Osteoblast (primary cell): ENCODE results near the gene OR5C1. TPM values are rescaled to one million over a fixed set of nuclear protein-coding genes. Genes with fewer than 3 reads are reported as not detected.

Experiments used
- DNase-seq: peaks from one replicate; pipeline ENCODE4 v3.0.0; 2011; ENCODE audit warnings: low spot score, mixed read lengths; ENCODE audit not compliant: insufficient read length; ENCODE audit errors: missing footprints
- H2AFZ ChIP-seq: 2 replicates; pipeline ENCODE4 v1.6.0; 2011; ENCODE audit warnings: mild to moderate bottlenecking, low read length
- H3K27ac ChIP-seq: 2 replicates; pipeline ENCODE4 v1.5.1; 2011; ENCODE audit warnings: mild to moderate bottlenecking, low read depth, low read length, moderate library complexity
- H3K27me3 ChIP-seq: 2 replicates; pipeline ENCODE4 v1.6.0; 2012; ENCODE audit warnings: mild to moderate bottlenecking, control low read depth, inconsistent platforms, low read length, moderate library complexity; ENCODE audit not compliant: insufficient read depth
- H3K36me3 ChIP-seq: 2 replicates; pipeline ENCODE4 v1.5.1; 2011; ENCODE audit warnings: mild to moderate bottlenecking, low read length, control low read depth, moderate library complexity; ENCODE audit not compliant: insufficient read depth
- H3K4me1 ChIP-seq: 2 replicates; pipeline ENCODE4 v1.5.1; 2011; ENCODE audit warnings: mild to moderate bottlenecking, low read length, control low read depth, moderate library complexity; ENCODE audit not compliant: insufficient read depth
- H3K4me2 ChIP-seq: 2 replicates; pipeline ENCODE4 v1.6.0; 2011; ENCODE audit warnings: mild to moderate bottlenecking, low read length; ENCODE audit not compliant: insufficient read depth
- H3K4me3 ChIP-seq: fragments of 200-600 bp; sonication (generic); 3 replicates; pipeline ENCODE4 v1.5.1; 2012; ENCODE audit warnings: mild to moderate bottlenecking, low read length, inconsistent platforms; ENCODE audit not compliant: insufficient read depth
- H3K79me2 ChIP-seq: 2 replicates; pipeline ENCODE4 v1.6.0; 2012; ENCODE audit warnings: mild to moderate bottlenecking, low read length, control low read depth, inconsistent platforms; ENCODE audit not compliant: insufficient read depth
- H3K9me3 ChIP-seq: 2 replicates; pipeline ENCODE4 v1.5.1; 2011; ENCODE audit warnings: low read depth, low read length, control low read depth
- H4K20me1 ChIP-seq: 2 replicates; pipeline ENCODE4 v1.6.0; 2012; ENCODE audit warnings: mild to moderate bottlenecking, low read length, control low read depth; ENCODE audit not compliant: insufficient read depth
- CTCF ChIP-seq: IDR thresholded peaks from 2 replicates; pipeline ENCODE4 v1.5.1; 2011; ENCODE audit warnings: mild to moderate bottlenecking, low read depth, low read length, moderate library complexity; ENCODE audit errors: extremely low read depth
- total RNA-seq: library from RNA; depleted of rRNA; stranded (reverse); fragments of >200 nt; gene quantifications from 2 replicates; pipeline ENCODE4 v1.2.3, GENCODE V29; 2012

Gene OR5C1
- total RNA-seq, 1 donor = not detected

GRCh38 chr9:122816163-122816867 lies 27.6 kb downstream of the OR5C1 start:
- no peak for TF ChIP-seq CTCF
- no peak overlapping the region for H2AFZ ChIP-seq
- peaks cover 6% of the 10 kb centered on the region for H3K4me1 ChIP-seq
- no peaks in the 10 kb centered on the region for H3K9me3 ChIP-seq
- no peak overlapping the region for H3K4me3 ChIP-seq
- H3K36me3 ChIP-seq = peaks cover 29% of the 10 kb centered on the region
- no peaks in the 10 kb centered on the region for H3K79me2 ChIP-seq
- peaks cover 4% of the 10 kb centered on the region for H4K20me1 ChIP-seq
- no peak overlapping the region for H3K27ac ChIP-seq
- no peaks in the 10 kb centered on the region for H3K27me3 ChIP-seq
- DNase-seq = no peak
- no peak overlapping the region for H3K4me2 ChIP-seq

DNA sequence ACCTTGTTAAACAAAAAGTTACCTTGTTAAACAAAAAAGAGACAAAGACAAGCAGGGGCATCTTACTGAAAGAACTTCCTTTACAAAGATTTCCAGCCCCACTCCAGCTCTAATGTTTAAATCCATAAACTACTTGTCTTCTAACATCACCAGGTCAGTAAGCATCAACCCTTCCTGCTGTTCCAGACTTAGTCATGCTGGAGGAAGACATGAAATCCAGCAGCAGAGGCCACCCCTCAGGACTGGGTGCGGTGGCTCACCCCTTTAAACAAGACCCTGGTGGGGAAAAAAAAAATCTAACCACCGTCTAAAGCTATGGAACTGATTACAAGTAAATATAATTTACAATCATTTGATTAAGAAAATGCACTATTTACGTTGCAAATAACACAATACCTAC lies 30.6 kb downstream of the OR5C1 start:
- Histone ChIP-seq H3K4me1 (peaks cover 6% of the 10 kb centered on the region), H2AFZ (no peak overlapping the region), H3K27ac (peak overlapping the region; percentile 48), H3K4me3 (no peak overlapping the region), H3K27me3 (no peaks in the 10 kb centered on the region), H4K20me1 (peaks cover 6% of the 10 kb centered on the region), H3K36me3 (peaks cover 45% of the 10 kb centered on the region), H3K79me2 (peaks cover 9% of the 10 kb centered on the region), H3K4me2 (no peak overlapping the region), H3K9me3 (no peaks in the 10 kb centered on the region)
- no peak for DNase-seq
- TF ChIP-seq CTCF = no peak

DNA sequence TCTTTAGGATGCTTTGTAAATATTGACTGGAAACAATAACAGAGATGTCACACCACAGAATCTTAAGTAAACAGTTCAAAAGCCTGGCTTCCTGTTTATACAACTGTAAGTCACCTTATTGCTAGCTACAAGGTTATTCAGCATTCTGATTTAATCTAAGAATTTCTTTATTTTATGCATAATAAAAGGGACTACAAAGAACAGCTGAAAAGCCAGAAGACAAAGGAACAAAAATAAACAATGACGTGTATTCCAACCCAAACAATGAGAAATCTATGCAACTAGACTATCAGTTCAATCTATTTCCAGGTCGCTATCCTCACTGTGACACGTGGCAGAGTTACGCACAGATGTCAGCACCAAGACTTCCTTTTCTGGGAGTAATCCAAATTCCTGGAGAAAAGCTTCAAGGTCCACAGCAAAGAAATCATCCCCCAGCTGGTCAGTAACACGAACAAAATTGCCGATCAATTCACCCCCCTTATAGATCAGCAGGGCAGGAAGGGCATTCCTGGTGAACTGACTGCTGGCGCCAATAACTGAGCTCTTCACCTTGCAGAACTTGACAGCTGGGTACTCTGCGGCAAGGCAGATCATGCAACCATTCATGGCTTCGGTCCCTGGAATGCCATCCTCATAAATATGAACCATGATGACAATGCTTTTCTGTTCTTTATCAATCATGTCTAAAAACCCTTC lies 31.2 kb downstream of the OR5C1 start:
- Histone ChIP-seq H3K4me1 (peaks cover 6% of the 10 kb centered on the region), H3K79me2 (peaks cover 15% of the 10 kb centered on the region), H3K27ac (peak overlapping the region; percentile 48), H3K4me3 (no peak overlapping the region), H3K36me3 (peaks cover 51% of the 10 kb centered on the region), H2AFZ (no peak overlapping the region), H3K9me3 (no peaks in the 10 kb centered on the region), H4K20me1 (peaks cover 6% of the 10 kb centered on the region), H3K4me2 (no peak overlapping the region), H3K27me3 (no peaks in the 10 kb centered on the region)
- TF ChIP-seq CTCF = no peak
- DNase-seq = no peak

GRCh38 chr9:122820490-122820845 lies 31.7 kb downstream of the OR5C1 start:
- Histone ChIP-seq H3K27ac (no peak overlapping the region), H3K9me3 (no peaks in the 10 kb centered on the region), H3K4me3 (no peak overlapping the region), H3K79me2 (peaks cover 17% of the 10 kb centered on the region), H2AFZ (no peak overlapping the region), H3K4me1 (peaks cover 6% of the 10 kb centered on the region), H3K27me3 (no peaks in the 10 kb centered on the region), H4K20me1 (peaks cover 6% of the 10 kb centered on the region), H3K4me2 (no peak overlapping the region), H3K36me3 (peaks cover 52% of the 10 kb centered on the region)
- TF ChIP-seq CTCF = no peak
- no peak for DNase-seq
